OCI-LY3 (cell line): Measurements from ENCODE around the gene RAB35.

Experiments
- EZH2phosphoT487 ChIP-seq: fragments of 200-600 bp; shearing (Covaris generic); IDR thresholded peaks from 2 replicates; pipeline ENCODE4 v1.6.1; 2018; ENCODE audit warnings: antibody characterized with exemption, mixed run types, low read depth
- TF ChIP-seq, protein P1 (sequence below): fragments of 200-600, 300-600 bp; sonication (generic); IDR thresholded peaks from 2 replicates; pipeline ENCODE4 v1.5.1; 2014; ENCODE audit warnings: antibody characterized with exemption, low read length, low read depth

DNA sequence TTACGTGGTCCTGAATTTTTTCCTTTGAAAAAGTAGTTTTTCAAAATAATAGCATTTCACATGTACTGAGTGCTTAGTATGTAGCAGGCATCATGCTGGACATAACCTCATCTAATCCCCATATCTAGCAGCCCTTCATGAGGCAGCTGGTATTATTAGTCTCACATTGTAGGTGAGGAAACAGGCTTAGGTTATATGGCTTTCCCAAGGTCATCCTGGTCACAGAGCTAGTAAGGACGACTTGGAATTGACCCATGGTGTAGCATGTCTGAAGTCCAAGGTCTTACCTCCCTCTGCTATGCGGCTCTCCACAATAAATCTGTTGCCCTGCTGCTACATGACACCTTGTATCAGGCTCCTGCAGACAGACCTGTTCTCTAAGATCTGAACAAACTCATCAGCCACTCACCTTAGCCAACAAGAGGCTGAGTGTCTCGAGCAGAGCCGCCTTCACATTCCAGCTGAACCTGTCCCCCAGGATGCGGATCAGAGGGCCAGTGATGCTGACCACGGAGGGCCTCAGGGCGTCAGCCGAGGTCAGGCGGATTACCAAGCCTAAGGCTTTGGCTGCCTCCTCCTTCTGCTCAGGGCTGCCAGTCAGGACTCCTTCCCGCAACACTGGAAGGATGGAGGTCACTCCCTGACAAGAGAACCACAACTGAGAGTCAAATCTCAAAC lies 19.7 kb upstream of the RAB35 start:
- TF ChIP-seq, protein P1, sequence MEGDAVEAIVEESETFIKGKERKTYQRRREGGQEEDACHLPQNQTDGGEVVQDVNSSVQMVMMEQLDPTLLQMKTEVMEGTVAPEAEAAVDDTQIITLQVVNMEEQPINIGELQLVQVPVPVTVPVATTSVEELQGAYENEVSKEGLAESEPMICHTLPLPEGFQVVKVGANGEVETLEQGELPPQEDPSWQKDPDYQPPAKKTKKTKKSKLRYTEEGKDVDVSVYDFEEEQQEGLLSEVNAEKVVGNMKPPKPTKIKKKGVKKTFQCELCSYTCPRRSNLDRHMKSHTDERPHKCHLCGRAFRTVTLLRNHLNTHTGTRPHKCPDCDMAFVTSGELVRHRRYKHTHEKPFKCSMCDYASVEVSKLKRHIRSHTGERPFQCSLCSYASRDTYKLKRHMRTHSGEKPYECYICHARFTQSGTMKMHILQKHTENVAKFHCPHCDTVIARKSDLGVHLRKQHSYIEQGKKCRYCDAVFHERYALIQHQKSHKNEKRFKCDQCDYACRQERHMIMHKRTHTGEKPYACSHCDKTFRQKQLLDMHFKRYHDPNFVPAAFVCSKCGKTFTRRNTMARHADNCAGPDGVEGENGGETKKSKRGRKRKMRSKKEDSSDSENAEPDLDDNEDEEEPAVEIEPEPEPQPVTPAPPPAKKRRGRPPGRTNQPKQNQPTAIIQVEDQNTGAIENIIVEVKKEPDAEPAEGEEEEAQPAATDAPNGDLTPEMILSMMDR: no peak
- TF ChIP-seq EZH2phosphoT487: no peak
